ENCODE data around the gene TIMP2.

- TF ChIP-seq CTCF (conservative IDR thresholded peaks at IDR 0.05) (no peak), EZH2 (IDR thresholded peaks at IDR 0.05; ENCODE audit: low read depth) (no peak)
These were observed 76.2 kb downstream of the TIMP2 start for GRCh38 chr17:78849026-78849425.
